K562 (cell line): ENCODE results near the gene MLC1. TPM values are rescaled to one million over a fixed set of nuclear protein-coding genes. Genes with fewer than 3 reads are reported as not detected.

Experiments used
- ATAC-seq: fragments of 200-7000 bp; cut with Tn5 transposase; 3 replicates; pipeline ENCODE4 v1.9.1; 2020; ENCODE audit warnings: moderate library complexity
- BruUV-seq: library from RNA; stranded (reverse); fragments of 400-500 nt; replicated peaks from 2 replicates; lab custom pipeline; 2021; lab: Mats Ljungman, UMichigan
- CTCF ChIA-PET: fragments of 300-600 bp; formaldehyde crosslinking; extraction: SDS; loops from one replicate; lab custom pipeline; 2021; ENCODE audit warnings: low intra/inter-chr PET ratio; lab: Yijun Ruan, JAX
- POLR2A ChIA-PET: fragments of 300-600, 350-650 bp; sonication (Branson Sonifier 250); formaldehyde crosslinking; extraction: SDS; loops from one replicate; lab custom pipeline; 2021; ENCODE audit warnings: antibody characterized with exemption, inconsistent platforms; lab: Yijun Ruan, JAX
- DNase-seq, 4 experiments: peaks; one replicate each; pipeline versions ENCODE4 v3.0.0 to v3.0.0-alpha.2; 2011 to 2018; ENCODE audit warnings: low spot score in 3 of 4, mixed read lengths in 3 of 4; ENCODE audit errors: extremely low read depth in 1 of 4
- FAIRE-seq: peaks from 2 replicates; lab custom pipeline; 2011; peaks lifted over from hg19 to GRCh38; lab: Jason Lieb, UNC
- H2AFZ ChIP-seq: 2 replicates; pipeline ENCODE4 v1.6.0; 2011; ENCODE audit warnings: low read depth, low read length, control low read depth, inconsistent platforms
- H3K27ac ChIP-seq: fragments of 200-600 bp; 3 replicates; pipeline ENCODE4 v1.8.0; 2011; ENCODE audit warnings: low read depth, mild to moderate bottlenecking, control low read depth, inconsistent platforms, low read length, moderate library complexity, mixed read lengths; ENCODE audit errors: extremely low read depth
- H3K27me3 ChIP-seq, 2 experiments: fragments of 300-600 bp in 1 of 2; 2 replicates in 1 of 2; 3 replicates in 1 of 2; pipeline versions ENCODE4 v1.6.0 to v1.8.0; 2011; ENCODE audit warnings: inconsistent platforms in 2 of 2, low read length in 2 of 2, mild to moderate bottlenecking in 1 of 2, mixed read lengths in 1 of 2, moderate library complexity in 1 of 2; ENCODE audit not compliant: control insufficient read depth in 2 of 2, insufficient read depth in 2 of 2
- H3K36me3 ChIP-seq: fragments of 300-600 bp; 3 replicates; pipeline ENCODE4 v1.8.0; 2011; ENCODE audit warnings: mild to moderate bottlenecking, low read length, inconsistent platforms; ENCODE audit not compliant: control insufficient read depth, insufficient read depth
- H3K4me1 ChIP-seq, 2 experiments: fragments of 200-600 bp in 1 of 2; replicated peaks in 1 of 2; 2 replicates in 1 of 2; 3 replicates in 1 of 2; pipeline versions ENCODE4 v1.5.1 to v1.8.0; 2011; ENCODE audit warnings: inconsistent platforms in 2 of 2, low read length in 2 of 2, mild to moderate bottlenecking in 1 of 2, mixed read lengths in 1 of 2, moderate library complexity in 1 of 2; ENCODE audit not compliant: control insufficient read depth in 2 of 2, insufficient read depth in 2 of 2
- H3K4me2 ChIP-seq: 2 replicates; pipeline ENCODE4 v1.6.1; 2011; ENCODE audit warnings: low read length, control low read depth, inconsistent platforms, mixed read lengths; ENCODE audit not compliant: insufficient read depth
- H3K4me3 ChIP-seq: fragments of 200-600 bp; sonication (generic), shearing (Covaris generic); 2 replicates; pipeline ENCODE4 v1.5.1; 2016; ENCODE audit warnings: control low read depth, inconsistent platforms
- H3K79me2 ChIP-seq: fragments of 200-600 bp; 3 replicates; pipeline ENCODE4 v1.8.0; 2011; ENCODE audit warnings: low read length, inconsistent platforms; ENCODE audit not compliant: control insufficient read depth, insufficient read depth
- H3K9ac ChIP-seq, 2 experiments: 2 replicates each; pipeline versions ENCODE4 v1.6.0 to v1.6.1; 2011; ENCODE audit warnings: low read depth in 2 of 2, low read length in 2 of 2, control low read depth in 1 of 2, inconsistent platforms in 1 of 2, mild to moderate bottlenecking in 1 of 2, mixed read lengths in 1 of 2; ENCODE audit not compliant: insufficient read depth in 1 of 2
- H3K9me1 ChIP-seq: one replicate; pipeline ENCODE4 v1.6.0; 2011; ENCODE audit warnings: inconsistent platforms, mild to moderate bottlenecking, low read length, moderate library complexity; ENCODE audit not compliant: control insufficient read depth, insufficient read depth
- H3K9me3 ChIP-seq: replicated peaks from 2 replicates; pipeline ENCODE4 v1.5.1; 2011; ENCODE audit warnings: low read depth, low read length, inconsistent platforms; ENCODE audit not compliant: control insufficient read depth, insufficient read depth
- H4K20me1 ChIP-seq: replicated peaks from 2 replicates; pipeline ENCODE4 v1.6.1; 2011; ENCODE audit warnings: low read length, inconsistent platforms, mixed read lengths; ENCODE audit not compliant: control insufficient read depth, insufficient read depth
- ERF ChIP-seq: fragments of 450-650 bp; formaldehyde crosslinking; IDR thresholded peaks from 2 replicates; pipeline ENCODE4 v1.4.0; 2020; ENCODE audit warnings: mild to moderate bottlenecking, mixed read lengths
- GTF2B ChIP-seq: IDR thresholded peaks from 2 replicates; pipeline ENCODE4 v1.6.1; 2011; ENCODE audit not compliant: insufficient read length; ENCODE audit errors: extremely low read depth
- NFE2L1 ChIP-seq: fragments of 450-650 bp; IDR thresholded peaks from 2 replicates; pipeline ENCODE4 v1.6.1; 2016; ENCODE audit warnings: missing genetic modification characterization, low read depth, mild to moderate bottlenecking, missing compliant biosample characterization, moderate library complexity, borderline replicate concordance
- SP1 ChIP-seq: sonication (generic); formaldehyde crosslinking; IDR thresholded peaks from 2 replicates; pipeline ENCODE4 v1.8.1; 2022; ENCODE audit warnings: mild to moderate bottlenecking, missing genetic modification reagents
- U2AF2 ChIP-seq: fragments of 200-400 bp; formaldehyde crosslinking; optimal IDR thresholded peaks from 2 replicates; pipeline ENCODE3; 2017; ENCODE audit warnings: low read depth, mild to moderate bottlenecking, low read length
- ZBTB9 ChIP-seq: fragments of 450-650 bp; formaldehyde crosslinking; IDR thresholded peaks from 2 replicates; pipeline ENCODE4 v1.4.0; 2020; ENCODE audit warnings: mild to moderate bottlenecking, moderate library complexity
- ZFPM2 ChIP-seq: fragments of 250-450 bp; sonication (Bioruptor Pico); IDR thresholded peaks from 2 replicates; pipeline ENCODE4 v1.5.1; 2022; ENCODE audit warnings: mild to moderate bottlenecking
- WGBS: fragments of 100-300 bp; shearing (Covaris generic); methylation state at CpG from one replicate; pipeline ENCODE4 v1.1.6; 2016; ENCODE audit warnings: low coverage, mixed read lengths; ENCODE audit not compliant: insufficient coverage; ENCODE audit errors: missing lambda C conversion rate; 5-methylcytosine and 5-hydroxymethylcytosine counted together
- in situ Hi-C: fragments of 300-500 bp; cut with MboI; formaldehyde crosslinking; loops from 4 replicates; pipeline ENCODE4 v1.15.0; 2018; ENCODE audit warnings: inconsistent platforms, mixed read lengths
- intact Hi-C: fragments of 100-400 bp; cut with micrococcal nuclease; formaldehyde crosslinking; loops from 2 replicates; pipeline ENCODE4 v1.14.2; 2022
- polyA plus RNA-seq, 8 experiments: library from polyadenylated mRNA; depleted of rRNA in 4 of 8; stranded (reverse) in 5 of 8; unstranded in 3 of 8; fragments of >200 nt; fragmentation: Nextera tagmentation in 2 of 8; fragmentation: Illumina TruSeq in 1 of 8; extraction: Ambion mirVana in 2 of 8; extraction: Trizol in 1 of 8; gene quantifications; 2 replicates each; pipeline versions ENCODE4 v1.2.1 to v1.2.3, GENCODE V29; 2011 to 2014; ENCODE audit warnings: inconsistent platforms in 1 of 8, missing spikeins in 1 of 8
- total RNA-seq, 7 experiments: library from RNA; depleted of rRNA in 6 of 7; stranded (reverse); fragments of >200 nt in 6 of 7; fragmentation: Illumina TruSeq in 2 of 7; extraction: Trizol in 2 of 7; gene quantifications; 2 replicates each; pipeline versions ENCODE4 v1.2.1 to v1.2.3, GENCODE V29; 2011 to 2021; ENCODE audit warnings: low replicate concordance in 1 of 7

Gene MLC1
- total and polyA plus RNA-seq, 9 of the 15 experiments (the other 6 are each of a cell fraction or from before 2014, with no cell fraction given): 0.06 to 0.98 (median 0.39) TPM

- no peak for TF ChIP-seq ZBTB9 (CRISPR knock-in tag)
- TF ChIP-seq GTF2B: no peak
- no peak for TF ChIP-seq U2AF2
- TF ChIP-seq NFE2L1 (tag): no peak
- TF ChIP-seq ERF (CRISPR knock-in tag): no peak
- TF ChIP-seq SP1 (CRISPR knock-in tag): no peak
- TF ChIP-seq ZFPM2 (CRISPR knock-in tag): no peak
- H3K4me1 ChIP-seq: peaks cover 0 to 33% of the 10 kb centered on the region in 2 experiments; a peak in 2 of 5 replicates
- DNase-seq (no peak), FAIRE-seq (no peak), ATAC-seq (no peak)
- ChIA-PET POLR2A (interaction anchor here (0.7 kb wide), 1 partner anchor 17 kb away, joined by 4 read pairs; no protein-coding TSS in a partner anchor), CTCF (no interaction called here)
- no peaks in the 10 kb centered on the region for H3K36me3 ChIP-seq
- H2AFZ ChIP-seq: no peak overlapping the region
- no peak overlapping the region for H3K27ac ChIP-seq
- H3K9me3 ChIP-seq: no peaks in the 10 kb centered on the region
- no peaks in the 10 kb centered on the region for H3K9me1 ChIP-seq
- intact Hi-C loops (no loop called here), in situ Hi-C loops (no loop called here)
- WGBS: 32% methylated on average over 11 of the region's 27 CpGs
- 0 out of 2 replicates have a peak, but pooled peaks cover 3% of the 10 kb centered on the region for H4K20me1 ChIP-seq
- no peak overlapping the region for H3K9ac ChIP-seq
- BruUV-seq: no TSS peak
- H3K27me3 ChIP-seq: peaks cover 4 to 52% of the 10 kb centered on the region in 2 experiments; a peak in 3 of 5 replicates
- H3K4me3 ChIP-seq: no peak overlapping the region
- no peak overlapping the region for H3K4me2 ChIP-seq
- no peaks in the 10 kb centered on the region for H3K79me2 ChIP-seq
Measured at GRCh38 chr22:50046481-50047245, 38.6 kb downstream of the MLC1 start.
